HG02588 (cell line): ENCODE measurements around the gene CFAP46.
"Not testable (repeated sequence)": the region's sequence is repeated elsewhere in the genome, so short reads cannot be mapped to it uniquely, and the experiment has no call there.

Source experiments
- ATAC-seq: cut with Tn5 transposase; IDR thresholded peaks from one replicate; pipeline ENCODE4 v1.9.1; 2021; ENCODE audit warnings: mild to moderate bottlenecking, moderate library complexity; ENCODE audit not compliant: unreplicated experiment

CFAP46 gene

DNA sequence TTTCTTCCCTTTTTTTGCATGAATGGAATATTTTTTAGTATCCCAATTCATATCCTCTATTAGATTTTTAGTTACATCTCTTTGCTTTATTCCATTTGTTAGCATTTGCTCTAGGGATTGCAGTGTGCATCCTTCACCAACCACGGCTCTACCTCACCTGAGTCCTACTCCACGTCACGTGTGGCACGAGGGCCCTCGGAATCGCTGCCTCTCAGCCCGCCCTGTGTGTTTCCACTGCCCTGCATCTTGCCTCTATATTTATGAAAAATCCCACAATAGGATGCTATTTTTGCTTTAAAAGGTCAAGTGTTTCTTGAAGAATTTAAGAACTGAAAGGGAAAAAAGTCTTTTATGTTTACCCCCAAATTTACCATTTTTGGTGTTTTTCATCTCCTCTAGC, 41.0 kb downstream of the CFAP46 start:
- ATAC-seq: no peak

DNA sequence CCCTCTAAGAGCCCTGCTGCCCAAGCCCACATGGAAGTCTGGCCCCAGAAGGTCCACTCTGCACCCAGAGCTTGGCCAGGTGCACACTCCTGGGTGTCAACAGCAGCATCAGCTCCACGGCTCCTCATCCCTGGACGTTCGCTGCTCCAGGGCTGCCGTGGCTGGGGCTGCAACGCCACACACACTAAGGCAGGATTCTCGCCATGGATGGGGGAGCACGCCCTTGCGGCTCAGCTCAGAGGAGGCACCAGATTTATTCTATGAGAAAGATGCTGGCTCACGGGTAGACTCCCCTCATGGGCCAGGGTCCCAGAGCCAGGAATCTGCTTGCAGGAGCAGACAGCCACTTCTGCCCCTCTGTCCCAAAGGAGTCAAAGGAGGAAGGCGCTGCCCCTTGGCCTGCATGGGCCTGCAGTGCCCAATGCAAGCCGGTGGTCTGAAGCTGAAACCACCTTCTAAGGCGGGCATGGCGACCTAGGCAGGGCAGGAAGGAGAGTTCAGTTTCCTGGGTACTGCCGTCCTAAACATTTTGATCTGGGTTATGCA, 42.1 kb downstream of the CFAP46 start:
- no peak for ATAC-seq

GRCh38 chr10:132899751-132900065, 42.7 kb downstream of the CFAP46 start:
- ATAC-seq: no peak

GRCh38 chr10:132899054-132899750, 43.2 kb downstream of the CFAP46 start:
- no peak for ATAC-seq

DNA sequence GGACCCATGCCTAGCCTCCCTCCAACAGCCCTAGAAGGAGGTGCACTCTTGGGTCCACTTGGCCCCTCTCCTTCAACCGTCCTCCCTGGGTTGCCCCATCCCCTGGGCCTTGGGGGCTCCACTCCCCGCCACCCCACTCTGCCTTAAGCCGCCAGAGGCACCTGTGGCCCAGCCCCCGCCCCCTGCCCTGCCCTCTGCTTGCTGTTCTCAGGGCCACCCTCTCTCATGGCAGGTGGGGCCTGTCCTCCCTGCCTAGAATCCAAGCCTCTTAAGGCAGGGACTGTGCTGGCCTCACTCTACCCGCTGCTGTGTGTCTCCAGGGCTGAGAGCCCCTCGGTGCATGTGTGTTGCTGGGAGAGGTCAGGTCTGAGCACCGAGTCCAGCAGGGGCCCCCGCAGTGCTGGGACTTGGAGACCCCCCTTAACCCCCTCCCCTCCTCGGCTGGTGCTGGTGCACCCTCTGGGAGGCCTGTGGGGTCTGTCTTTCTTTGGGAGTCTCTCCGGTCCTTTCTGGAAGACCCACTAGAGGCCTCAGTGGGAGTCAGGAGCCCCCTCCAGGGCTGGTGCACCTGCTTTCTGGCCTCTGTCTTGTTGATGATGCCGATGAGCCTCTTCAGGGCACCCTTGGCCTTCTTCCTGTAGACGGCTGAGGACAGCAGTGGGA, 43.8 kb downstream of the CFAP46 start:
- no peak for ATAC-seq

DNA sequence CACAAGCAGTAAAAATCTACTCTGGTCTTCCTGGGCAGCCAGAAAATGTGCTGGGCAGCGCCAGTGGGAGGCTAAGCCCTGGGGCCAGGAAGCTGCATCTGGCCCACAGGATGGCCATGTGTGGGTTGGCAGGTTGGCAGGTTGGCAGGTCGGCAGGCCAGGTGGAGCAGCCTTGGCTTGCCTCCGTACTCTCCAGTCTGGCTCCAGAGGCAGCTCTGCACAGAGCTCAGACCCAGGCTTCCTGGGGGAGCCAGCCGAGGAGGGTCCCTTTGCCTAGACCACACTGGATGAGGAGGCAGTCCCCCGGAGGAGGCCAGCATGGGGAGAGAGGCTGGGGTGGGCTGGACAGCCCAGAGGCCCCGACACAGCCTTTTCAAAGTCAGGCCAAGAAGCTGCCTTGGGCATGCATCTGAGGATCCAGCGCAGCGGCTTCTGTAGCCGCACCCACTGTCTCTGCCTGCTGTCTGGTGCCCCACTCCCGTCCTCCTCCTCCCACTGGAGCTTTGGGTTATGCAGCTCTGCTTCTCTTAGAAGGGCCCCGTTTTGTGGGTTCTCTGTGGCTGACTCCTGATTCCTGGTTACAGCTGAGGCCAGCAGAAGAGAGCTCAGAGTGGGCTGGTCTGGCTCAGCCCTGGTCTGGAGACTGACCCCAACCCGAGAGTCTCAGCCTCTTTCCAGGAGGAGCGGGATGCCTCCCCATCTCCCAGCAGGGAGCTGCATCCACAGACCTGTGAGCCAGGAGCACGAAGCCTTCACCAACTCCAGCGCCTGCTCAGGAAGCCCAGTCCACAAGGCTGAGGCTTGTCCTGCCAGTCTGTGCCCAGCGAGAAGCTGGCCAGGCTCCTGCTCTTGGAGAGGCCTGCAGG, 44.6 kb downstream of the CFAP46 start:
- ATAC-seq: no peak

DNA sequence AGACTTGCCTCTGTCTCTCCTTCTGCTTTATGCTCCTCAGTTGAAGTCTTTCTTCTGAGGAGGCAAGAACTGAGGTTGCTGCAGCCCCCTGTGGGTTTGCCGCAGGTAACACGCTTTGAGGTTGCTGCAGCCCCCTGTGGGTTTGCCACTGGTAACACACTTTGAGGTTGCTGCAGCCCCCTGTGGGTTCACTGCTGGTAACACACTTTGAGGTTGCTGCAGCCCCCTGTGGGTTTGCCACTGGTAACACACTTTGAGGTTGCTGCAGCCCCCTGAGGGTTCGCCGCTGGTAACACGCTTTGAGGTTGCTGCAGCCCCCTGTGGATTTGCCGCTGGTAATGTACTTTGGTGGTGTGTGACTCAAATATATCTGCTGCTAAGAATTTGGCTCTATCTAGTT, 48.6 kb downstream of the CFAP46 start:
- ATAC-seq: not testable (repeated sequence)

DNA sequence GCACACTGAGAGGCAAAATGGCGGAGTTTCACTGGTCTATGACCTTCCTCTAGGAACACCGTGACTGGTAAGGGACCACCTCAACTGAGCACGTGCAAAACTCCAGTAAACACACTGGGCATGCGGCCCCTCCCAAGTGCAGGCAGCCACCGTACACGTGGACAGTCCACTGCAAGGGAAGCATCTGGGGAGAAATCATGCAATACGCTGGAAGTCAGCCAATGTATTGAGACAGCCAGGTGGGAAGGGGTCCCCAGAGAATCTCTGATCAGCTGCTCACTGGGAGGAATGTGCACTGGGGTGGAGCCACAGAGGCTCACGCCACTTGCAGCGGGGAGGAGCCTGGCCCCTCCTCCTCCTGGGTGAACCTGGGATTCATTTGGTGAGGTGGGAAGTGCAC, 49.3 kb downstream of the CFAP46 start:
- no peak for ATAC-seq

GRCh38 chr10:132892004-132892403, 50.4 kb downstream of the CFAP46 start:
- no peak for ATAC-seq

- no peak for ATAC-seq
These were observed 51.0 kb downstream of the CFAP46 start for GRCh38 chr10:132891368-132891767.

GRCh38 chr10:132890301-132890700, 52.1 kb downstream of the CFAP46 start:
- no peak for ATAC-seq

DNA sequence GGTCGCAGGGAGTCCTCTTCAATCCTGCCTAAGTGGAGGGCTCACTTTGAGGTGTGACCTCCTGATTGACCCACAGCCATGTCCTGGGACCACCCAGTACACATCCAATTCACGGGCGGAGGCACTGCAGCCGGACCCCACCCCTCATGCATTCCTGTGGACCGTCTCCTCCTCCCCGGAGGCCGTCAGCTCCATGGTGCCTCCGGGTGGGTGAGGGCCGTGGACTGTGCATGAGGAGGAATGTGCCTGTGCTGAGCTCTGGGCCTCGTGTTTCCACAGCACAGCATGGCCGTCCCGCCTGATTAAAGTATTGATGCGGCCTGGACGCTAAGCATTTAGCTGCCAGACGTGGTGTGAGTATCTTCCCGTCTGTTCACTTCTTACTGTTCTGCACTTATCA, 52.8 kb downstream of the CFAP46 start:
- ATAC-seq: no peak

DNA sequence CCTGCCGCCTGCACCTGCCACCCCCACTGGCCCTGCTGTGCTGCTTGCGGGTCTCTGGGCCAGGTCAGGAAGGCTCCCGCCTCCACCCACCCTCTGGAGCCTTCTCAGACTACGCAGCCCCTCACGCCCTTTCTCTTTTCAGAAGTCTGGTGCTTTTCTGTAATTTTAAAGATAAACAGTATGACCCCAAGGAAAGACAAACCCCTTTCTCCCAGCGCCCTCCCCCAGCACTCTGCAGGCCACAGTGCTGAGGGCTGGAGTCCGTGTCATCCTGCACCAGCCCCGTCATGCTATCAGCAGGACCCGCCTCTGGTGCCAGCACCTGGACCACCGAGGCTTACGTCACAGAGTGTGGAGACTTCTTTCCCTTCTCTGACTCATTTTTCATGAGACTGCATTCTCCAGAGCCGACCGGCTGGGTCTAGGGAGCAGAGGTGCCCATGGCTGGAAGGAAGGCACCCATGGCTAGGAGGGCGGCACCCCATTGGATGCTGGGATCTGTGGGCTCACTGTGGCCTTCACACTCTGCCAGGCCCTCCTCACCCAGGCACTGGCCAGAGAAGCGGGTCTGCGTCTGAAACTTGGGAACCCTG, 53.4 kb downstream of the CFAP46 start:
- ATAC-seq: no peak

DNA sequence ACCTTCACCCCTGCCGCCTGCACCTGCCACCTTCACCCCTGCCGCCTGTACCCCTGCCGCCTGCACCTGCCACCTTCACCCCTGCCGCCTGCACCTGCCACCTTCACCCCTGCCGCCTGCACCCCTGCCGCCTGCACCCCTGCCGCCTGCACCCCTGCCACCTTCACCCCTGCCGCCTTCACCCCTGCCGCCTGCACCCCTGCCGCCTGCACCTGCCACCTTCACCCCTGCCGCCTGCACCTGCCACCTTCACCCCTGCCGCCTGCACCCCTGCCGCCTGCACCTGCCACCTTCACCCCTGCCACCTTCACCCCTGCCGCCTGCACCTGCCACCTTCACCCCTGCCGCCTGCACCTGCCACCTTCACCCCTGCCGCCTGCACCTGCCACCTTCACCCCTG, 53.9 kb downstream of the CFAP46 start:
- ATAC-seq: not testable (repeated sequence)

- no peak for ATAC-seq
These were observed 55.9 kb downstream of the CFAP46 start for GRCh38 chr10:132886211-132887099.

GRCh38 chr10:132885451-132886210, 56.7 kb downstream of the CFAP46 start:
- ATAC-seq: no peak

GRCh38 chr10:132884691-132885271, 57.6 kb downstream of the CFAP46 start:
- no peak for ATAC-seq

- ATAC-seq: no peak
These were observed 58.3 kb downstream of the CFAP46 start for GRCh38 chr10:132884041-132884440.

DNA sequence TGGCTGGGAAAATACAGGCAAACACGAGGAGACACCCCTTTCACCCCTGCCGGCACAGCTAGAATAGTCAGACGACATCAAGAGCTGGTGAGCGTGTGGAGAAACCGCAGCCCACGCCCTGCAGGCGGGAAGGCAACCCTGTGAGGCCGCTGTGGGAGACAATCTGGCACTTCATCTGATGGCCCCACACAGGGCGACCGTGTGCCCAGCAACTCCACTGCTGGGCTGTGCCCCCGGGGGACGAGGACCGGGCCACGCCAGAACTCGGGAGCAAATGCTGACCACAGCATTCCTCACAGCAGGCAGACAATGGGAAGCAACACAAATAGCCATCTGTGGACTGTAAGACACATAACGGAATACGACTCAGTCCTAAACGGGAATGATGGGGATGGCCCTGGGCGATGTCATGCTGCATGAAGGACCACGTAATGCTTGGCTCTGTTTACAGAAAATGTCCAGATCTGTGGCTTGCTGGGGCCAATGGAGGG, 58.9 kb downstream of the CFAP46 start:
- ATAC-seq: no peak
